H9 (cell line): ENCODE results near the gene ZBTB47. TPM values are rescaled to one million over a fixed set of nuclear protein-coding genes. Genes with fewer than 3 reads are reported as not detected.

Source experiments
- DNase-seq: peaks from one replicate; pipeline ENCODE4 v3.0.0-alpha.2; 2017
- H2AFZ ChIP-seq: one replicate; pipeline ENCODE4 v1.6.1; 2013; ENCODE audit warnings: mild to moderate bottlenecking, low read length, control low read depth, moderate library complexity
- H2AK5ac ChIP-seq: 2 replicates; pipeline ENCODE4 v1.6.1; 2013; ENCODE audit warnings: low read length, control low read depth, mixed read lengths; ENCODE audit not compliant: insufficient read length
- H2BK120ac ChIP-seq: one replicate; pipeline ENCODE4 v1.6.1; 2013; ENCODE audit warnings: low read depth, mild to moderate bottlenecking, low read length, control low read depth, inconsistent platforms; ENCODE audit not compliant: poor library complexity, severe bottlenecking
- H2BK12ac ChIP-seq: 2 replicates; pipeline ENCODE4 v1.6.1; 2013; ENCODE audit warnings: low read length, control low read depth, mixed read lengths, low read depth; ENCODE audit not compliant: insufficient read length
- H2BK15ac ChIP-seq: 2 replicates; pipeline ENCODE4 v1.6.1; 2013; ENCODE audit warnings: low read depth, low read length, control low read depth
- H2BK20ac ChIP-seq: one replicate; pipeline ENCODE4 v1.6.1; 2013; ENCODE audit warnings: low read depth, mild to moderate bottlenecking, low read length, control low read depth, inconsistent platforms; ENCODE audit not compliant: poor library complexity, severe bottlenecking
- H2BK5ac ChIP-seq: 2 replicates; pipeline ENCODE4 v1.6.1; 2013; ENCODE audit warnings: low read length, control low read depth, mixed read lengths; ENCODE audit not compliant: insufficient read length
- H3K14ac ChIP-seq: 2 replicates; pipeline ENCODE4 v1.6.1; 2013; ENCODE audit warnings: low read length, control low read depth; ENCODE audit not compliant: insufficient read depth
- H3K18ac ChIP-seq: 2 replicates; pipeline ENCODE4 v1.6.1; 2013; ENCODE audit warnings: low read depth, mild to moderate bottlenecking, mixed read lengths, low read length, control low read depth; ENCODE audit not compliant: insufficient read length
- H3K23ac ChIP-seq: 2 replicates; pipeline ENCODE4 v1.6.1; 2013; ENCODE audit warnings: low read length, control low read depth, mixed read lengths, low read depth; ENCODE audit not compliant: insufficient read length
- H3K23me2 ChIP-seq: 2 replicates; pipeline ENCODE4 v1.6.1; 2013; ENCODE audit warnings: low read depth, mild to moderate bottlenecking, mixed read lengths, low read length, control low read depth; ENCODE audit not compliant: insufficient read length, poor library complexity, severe bottlenecking
- H3K27ac ChIP-seq: 2 replicates; pipeline ENCODE4 v1.5.1; 2013; ENCODE audit warnings: low read length, control low read depth, mixed read lengths, low read depth; ENCODE audit not compliant: insufficient read length
- H3K27me3 ChIP-seq: 2 replicates; pipeline ENCODE4 v1.6.1; 2013; ENCODE audit warnings: low read length, control low read depth, inconsistent platforms; ENCODE audit not compliant: insufficient read depth
- H3K4ac ChIP-seq: 2 replicates; pipeline ENCODE4 v1.6.1; 2013; ENCODE audit warnings: low read depth, mild to moderate bottlenecking, control low read depth, inconsistent platforms, low read length, moderate library complexity
- H3K4me1 ChIP-seq: 2 replicates; pipeline ENCODE4 v1.6.1; 2013; ENCODE audit warnings: low read length, control low read depth, inconsistent platforms; ENCODE audit not compliant: insufficient read depth
- H3K4me2 ChIP-seq: 2 replicates; pipeline ENCODE4 v1.6.1; 2013; ENCODE audit warnings: low read length, control low read depth, mixed read lengths; ENCODE audit not compliant: insufficient read length, insufficient read depth
- H3K56ac ChIP-seq: 2 replicates; pipeline ENCODE4 v1.6.1; 2013; ENCODE audit warnings: low read depth, mild to moderate bottlenecking, mixed read lengths, low read length, control low read depth; ENCODE audit not compliant: insufficient read length
- H3K79me1 ChIP-seq: 2 replicates; pipeline ENCODE4 v1.6.1; 2013; ENCODE audit warnings: low read depth, mild to moderate bottlenecking, moderate library complexity, low read length, control low read depth, inconsistent platforms; ENCODE audit not compliant: insufficient read depth, poor library complexity, severe bottlenecking
- H3K79me2 ChIP-seq: 2 replicates; pipeline ENCODE4 v1.6.1; 2013; ENCODE audit warnings: low read length, control low read depth, inconsistent platforms; ENCODE audit not compliant: insufficient read depth
- H3K9ac ChIP-seq: 2 replicates; pipeline ENCODE4 v1.6.1; 2013; ENCODE audit warnings: low read length, control low read depth, mixed read lengths; ENCODE audit not compliant: insufficient read length; ENCODE audit errors: extremely low read depth
- H3K9me3 ChIP-seq: one replicate; pipeline ENCODE4 v1.6.1; 2013; ENCODE audit warnings: low read depth, low read length, inconsistent platforms; ENCODE audit not compliant: control insufficient read depth
- H3T11ph ChIP-seq: one replicate; pipeline ENCODE4 v1.6.1; 2013; ENCODE audit warnings: mild to moderate bottlenecking, low read length, control low read depth, inconsistent platforms
- H4K20me1 ChIP-seq: one replicate; pipeline ENCODE4 v1.6.1; 2013; ENCODE audit not compliant: control insufficient read depth, insufficient read length, insufficient read depth
- H4K5ac ChIP-seq: 2 replicates; pipeline ENCODE4 v1.6.1; 2013; ENCODE audit warnings: low read depth, mild to moderate bottlenecking, mixed read lengths, low read length, control low read depth; ENCODE audit not compliant: insufficient read length
- H4K8ac ChIP-seq: replicated peaks from 2 replicates; pipeline ENCODE4 v1.6.1; 2013; ENCODE audit warnings: low read length, control low read depth, mixed read lengths, low read depth; ENCODE audit not compliant: insufficient read length
- H4K91ac ChIP-seq: 2 replicates; pipeline ENCODE4 v1.6.1; 2013; ENCODE audit warnings: low read depth, mild to moderate bottlenecking, moderate library complexity, mixed read lengths, low read length, control low read depth; ENCODE audit not compliant: insufficient read length
- H3K27ac Mint-ChIP-seq, 3 experiments: 2 replicates in 2 of 3; 3 replicates in 1 of 3; pipeline ENCODE4 v1.8.0; 2020 to 2021; ENCODE audit warnings: mixed read lengths in 3 of 3, mild to moderate bottlenecking in 1 of 3, moderate library complexity in 1 of 3
- H3K27me3 Mint-ChIP-seq: 2 replicates; pipeline ENCODE4 v1.8.0; 2021; ENCODE audit warnings: low read depth, mild to moderate bottlenecking, moderate library complexity, mixed read lengths
- H3K36me3 Mint-ChIP-seq, 3 experiments: 2 replicates in 2 of 3; 3 replicates in 1 of 3; pipeline ENCODE4 v1.8.0; 2020 to 2021; ENCODE audit warnings: low read depth in 3 of 3, mixed read lengths in 3 of 3; ENCODE audit not compliant: insufficient read depth in 1 of 3
- H3K4me1 Mint-ChIP-seq, 2 experiments: 2 replicates each; pipeline ENCODE4 v1.8.0; 2020; ENCODE audit warnings: mixed read lengths in 2 of 2
- H3K4me3 Mint-ChIP-seq, 2 experiments: 2 replicates in 1 of 2; 3 replicates in 1 of 2; pipeline ENCODE4 v1.8.0; 2020 to 2021; ENCODE audit warnings: mild to moderate bottlenecking in 2 of 2, mixed read lengths in 2 of 2, moderate library complexity in 1 of 2
- H3K9me3 Mint-ChIP-seq, 2 experiments: 2 replicates in 1 of 2; 3 replicates in 1 of 2; pipeline ENCODE4 v1.8.0; 2020; ENCODE audit warnings: mild to moderate bottlenecking in 2 of 2, mixed read lengths in 2 of 2, moderate library complexity in 1 of 2
- CTCF ChIP-seq: fragments of 200-600 bp; sonication (generic); conservative IDR thresholded peaks from 3 replicates; pipeline ENCODE4 v1.8.0; 2021; ENCODE audit warnings: antibody characterized with exemption, mild to moderate bottlenecking
- WGBS: extraction: QIAGEN DNeasy Blood & Tissue Kit; methylation state at CpG from one replicate; pipeline ENCODE4 v1.1.7; 2013; ENCODE audit warnings: missing lambda C conversion rate, low lambda C conversion rate, mixed read lengths; ENCODE audit not compliant: insufficient read length; ENCODE audit errors: extremely low coverage; 5-methylcytosine and 5-hydroxymethylcytosine counted together
- total RNA-seq: library from RNA; stranded (reverse); gene quantifications from 2 replicates; pipeline ENCODE4 v1.2.1, GENCODE V29; 2021

Gene ZBTB47
- total RNA-seq, 1 experiment from 2014 or later, result 3.6 TPM

DNA sequence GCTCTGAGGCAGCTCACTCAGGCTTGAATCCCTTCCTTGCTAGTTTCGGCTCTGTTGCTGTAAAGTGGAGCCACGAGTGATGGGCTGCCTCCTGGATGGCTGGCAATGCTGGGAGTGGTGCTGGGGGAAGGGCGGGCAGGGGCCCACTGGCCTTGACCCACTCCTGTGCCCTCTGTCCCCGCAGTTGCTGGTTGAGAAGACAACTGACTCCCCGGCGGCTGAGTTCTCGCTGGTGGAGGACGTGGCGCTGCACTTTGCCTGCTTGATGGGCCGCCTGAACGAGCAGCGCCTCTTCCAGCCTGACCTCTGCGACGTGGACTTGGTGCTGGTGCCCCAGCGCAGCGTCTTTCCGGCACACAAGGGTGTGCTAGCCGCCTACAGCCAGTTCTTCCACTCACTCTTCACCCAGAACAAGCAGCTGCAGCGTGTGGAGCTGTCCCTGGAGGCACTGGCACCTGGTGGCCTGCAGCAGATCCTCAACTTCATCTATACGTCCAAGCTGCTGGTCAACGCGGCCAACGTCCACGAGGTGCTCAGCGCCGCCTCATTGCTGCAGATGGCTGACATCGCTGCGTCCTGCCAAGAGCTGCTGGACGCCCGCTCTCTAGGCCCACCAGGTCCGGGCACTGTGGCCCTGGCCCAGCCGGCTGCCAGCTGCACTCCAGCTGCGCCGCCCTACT is 4.7 kb downstream of the ZBTB47 start:
- no peak overlapping the region for H3K4ac ChIP-seq
- no peak overlapping the region for H3K9ac ChIP-seq
- H3K18ac ChIP-seq, result no peak overlapping the region
- Mint-ChIP-seq H3K36me3 (peaks cover 3 to 21% (median 8%) of the 10 kb centered on the region in 3 experiments), H3K4me1 (peaks cover 8 to 28% of the 10 kb centered on the region in 2 experiments), H3K27ac (peak overlapping the region in 1 of 3 experiments; percentile 72; a peak in 2 of 7 replicates), H3K4me3 (no peak overlapping the region), H3K9me3 (no peaks in the 10 kb centered on the region), H3K27me3 (no peaks in the 10 kb centered on the region)
- H3T11ph ChIP-seq, result no peak overlapping the region
- no peak overlapping the region for H2BK12ac ChIP-seq
- H3K27me3 ChIP-seq, result no peaks in the 10 kb centered on the region
- no peak overlapping the region for H4K8ac ChIP-seq
- H3K23me2 ChIP-seq, result no peaks in the 10 kb centered on the region
- H2BK20ac ChIP-seq, result no peak overlapping the region
- no peak overlapping the region for H2AFZ ChIP-seq
- peak; percentile 38 for DNase-seq
- no peak overlapping the region for H2BK5ac ChIP-seq
- WGBS, result no CpG with 5 or more reads among the region's 34 CpGs
- no peak overlapping the region for H2BK120ac ChIP-seq
- H3K79me1 ChIP-seq, result no peaks in the 10 kb centered on the region
- H3K9me3 ChIP-seq, result no peaks in the 10 kb centered on the region
- no peak overlapping the region for H3K23ac ChIP-seq
- H3K4me1 ChIP-seq, result peaks cover 6% of the 10 kb centered on the region; the same call in 1 of the 2 replicates
- H3K4me2 ChIP-seq, result no peak overlapping the region
- H3K79me2 ChIP-seq, result no peaks in the 10 kb centered on the region
- H4K5ac ChIP-seq, result no peak overlapping the region
- H2AK5ac ChIP-seq, result no peak overlapping the region
- H3K14ac ChIP-seq, result no peak overlapping the region
- H3K56ac ChIP-seq, result no peak overlapping the region
- no peak overlapping the region for H4K91ac ChIP-seq
- H4K20me1 ChIP-seq, result no peaks in the 10 kb centered on the region
- TF ChIP-seq CTCF, result no peak
- no peak overlapping the region for H2BK15ac ChIP-seq
- H3K27ac ChIP-seq, result no peak overlapping the region
